ENCODE data around the gene HLA-DOA.

HLA-DOA gene

GRCh38 chr6:33017694-33018353, 8.4 kb upstream of the HLA-DOA start:
- FAIRE-seq (peak; percentile 28), DNase-seq (ENCODE audit: insufficient read length, low spot score) (no peak)

- FAIRE-seq, result no peak
- no peak for DNase-seq (ENCODE audit: insufficient read length, low spot score)
Observed at GRCh38 chr6:33017018-33017417, 7.6 kb upstream of the HLA-DOA start.

GRCh38 chr6:33015798-33016197, 6.4 kb upstream of the HLA-DOA start:
- FAIRE-seq (no peak), DNase-seq (ENCODE audit: insufficient read length, low spot score) (no peak)

- no peak for FAIRE-seq
- peak; percentile 83 for DNase-seq (ENCODE audit: insufficient read length, low spot score)
Observed at GRCh38 chr6:33014841-33015634, 5.6 kb upstream of the HLA-DOA start.

- no peak for DNase-seq (ENCODE audit: insufficient read length, low spot score)
- FAIRE-seq, result no peak
Observed at GRCh38 chr6:33013608-33014007, 4.2 kb upstream of the HLA-DOA start.

GRCh38 chr6:33010356-33010755, 965 bp upstream of the HLA-DOA start:
- DNase-seq (ENCODE audit: insufficient read length, low spot score) (no peak), FAIRE-seq (no peak)

GRCh38 chr6:33007831-33008400, 1.5 kb downstream of the HLA-DOA start:
- DNase-seq (ENCODE audit: insufficient read length, low spot score) (no peak), FAIRE-seq (no peak)

- DNase-seq (ENCODE audit: insufficient read length, low spot score), result no peak
- FAIRE-seq, result no peak
Observed at GRCh38 chr6:33004940-33005339, 4.5 kb downstream of the HLA-DOA start.

GRCh38 chr6:33001685-33002084, 7.7 kb downstream of the HLA-DOA start:
- FAIRE-seq, result no peak
- no peak for DNase-seq (ENCODE audit: insufficient read length, low spot score)

- no peak for DNase-seq (ENCODE audit: insufficient read length, low spot score)
- FAIRE-seq, result no peak
Observed at GRCh38 chr6:33000055-33000454, 9.3 kb downstream of the HLA-DOA start.

GRCh38 chr6:32995448-32995847, 13.9 kb downstream of the HLA-DOA start:
- FAIRE-seq (no peak), DNase-seq (ENCODE audit: insufficient read length, low spot score) (no peak)

- DNase-seq (ENCODE audit: insufficient read length, low spot score) (no peak), FAIRE-seq (no peak)
Observed at GRCh38 chr6:32993363-32993973, 15.9 kb downstream of the HLA-DOA start.

- no peak for DNase-seq (ENCODE audit: insufficient read length, low spot score)
- FAIRE-seq, result no peak
Observed at GRCh38 chr6:32991972-32992371, 17.4 kb downstream of the HLA-DOA start.

- FAIRE-seq (no peak), DNase-seq (ENCODE audit: insufficient read length, low spot score) (no peak)
Observed at GRCh38 chr6:32989368-32989767, 20.0 kb downstream of the HLA-DOA start.

GRCh38 chr6:32984622-32985389, 24.6 kb downstream of the HLA-DOA start:
- no peak for FAIRE-seq
- peak; percentile 74 for DNase-seq (ENCODE audit: insufficient read length, low spot score)

- FAIRE-seq (no peak), DNase-seq (ENCODE audit: insufficient read length, low spot score) (no peak)
Observed at GRCh38 chr6:32983964-32984621, 25.3 kb downstream of the HLA-DOA start.

GRCh38 chr6:32983493-32983848, 25.9 kb downstream of the HLA-DOA start:
- FAIRE-seq, result no peak
- no peak for DNase-seq (ENCODE audit: insufficient read length, low spot score)

- FAIRE-seq (no peak), DNase-seq (ENCODE audit: insufficient read length, low spot score) (no peak)
Observed at GRCh38 chr6:32982702-32983492, 26.5 kb downstream of the HLA-DOA start.

- no peak for DNase-seq (ENCODE audit: insufficient read length, low spot score)
- FAIRE-seq, result no peak
Observed at GRCh38 chr6:32982084-32982701, 27.2 kb downstream of the HLA-DOA start.
